ENCODE results near the gene BEAN1.
"Not testable (repeated sequence)": the region's sequence is repeated elsewhere in the genome, so short reads cannot be mapped to it uniquely, and the experiment has no call there.

Gene BEAN1

DNA sequence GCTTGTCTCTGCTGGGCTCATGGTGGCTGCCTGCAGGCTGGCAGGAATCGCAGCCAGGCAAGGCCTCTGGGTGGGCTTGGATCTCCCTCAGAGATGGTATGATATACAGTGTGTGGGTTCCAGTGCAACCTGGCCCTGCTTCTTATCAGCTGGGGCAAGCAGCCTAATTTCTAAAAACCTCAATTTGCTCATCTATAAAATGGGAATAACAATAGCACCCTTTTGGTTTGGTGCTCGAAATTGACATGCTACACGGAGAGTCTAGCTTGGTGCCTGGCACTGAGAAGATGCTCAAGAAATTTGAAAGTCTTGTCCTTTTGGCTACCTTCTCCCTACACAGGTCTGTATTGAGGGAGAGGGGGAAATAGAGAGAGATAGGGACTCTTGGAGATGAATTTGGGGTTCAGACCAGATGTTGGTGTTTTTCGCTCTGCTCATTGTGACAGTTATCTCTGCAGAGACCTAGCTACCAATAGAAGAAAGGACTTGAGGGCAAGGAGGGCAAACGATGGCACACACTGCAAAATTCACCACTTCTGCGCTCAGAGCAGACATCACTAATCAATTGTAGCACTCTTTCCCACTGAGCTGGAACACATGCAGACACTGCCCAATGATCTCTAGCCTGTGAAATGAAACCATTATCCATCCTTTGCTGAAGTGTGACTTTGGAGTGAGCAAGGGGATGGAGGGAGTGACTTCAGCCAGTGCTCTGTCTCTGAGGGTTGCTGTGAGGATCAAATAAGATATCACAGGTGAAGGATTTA is 15.6 kb downstream of the BEAN1 start:
- DNase-seq: peak; percentile 11

GRCh38 chr16:66443269-66443652 is 16.2 kb downstream of the BEAN1 start:
- peak; percentile 19 for DNase-seq

DNA sequence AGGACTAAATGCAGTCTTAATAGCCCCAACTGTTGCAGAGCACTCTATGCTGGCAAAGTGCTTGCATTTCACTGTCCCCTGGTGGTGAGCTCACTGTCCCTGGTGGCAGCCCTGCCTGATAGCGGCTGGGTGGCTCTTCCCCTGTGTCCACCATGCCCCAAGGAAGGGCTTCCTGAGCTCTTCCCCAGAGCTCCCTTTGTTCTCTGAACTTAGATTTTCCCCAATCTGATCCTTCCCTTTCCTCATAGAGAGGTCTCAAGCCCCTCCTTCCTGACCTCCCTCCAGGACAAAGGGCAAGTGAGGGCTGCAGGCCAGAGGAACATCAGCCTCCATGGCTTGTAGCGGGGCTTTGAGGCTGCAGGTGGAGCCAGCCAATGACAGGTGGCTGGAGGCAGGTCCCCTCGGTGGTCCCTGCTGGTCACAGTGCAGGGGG is 17.0 kb downstream of the BEAN1 start:
- DNase-seq: no peak

- no peak for DNase-seq
These were observed 19.6 kb downstream of the BEAN1 start for GRCh38 chr16:66446737-66447136.

- DNase-seq: no peak
These were observed 20.4 kb downstream of the BEAN1 start for GRCh38 chr16:66447491-66447890.

DNA sequence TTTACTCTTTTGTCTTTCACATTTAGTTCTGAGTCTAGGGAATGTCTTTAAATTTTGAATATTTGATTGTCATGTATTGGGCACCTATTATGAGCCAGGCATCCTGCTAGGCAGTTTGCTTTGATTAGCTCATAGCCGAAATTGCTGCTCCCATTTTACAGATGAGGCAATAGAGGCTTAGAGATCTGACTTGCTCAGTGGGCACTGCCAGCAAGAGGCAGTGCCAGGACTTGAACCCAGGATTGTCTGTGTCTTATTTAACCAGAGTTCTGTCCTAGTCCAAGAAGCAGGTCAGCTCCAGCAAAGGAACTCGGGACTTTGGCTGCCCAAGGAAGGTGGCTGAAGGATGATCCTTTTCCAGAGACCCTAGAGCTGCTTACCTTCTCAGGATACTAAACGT is 24.5 kb downstream of the BEAN1 start:
- peak; percentile 47 for DNase-seq

DNA sequence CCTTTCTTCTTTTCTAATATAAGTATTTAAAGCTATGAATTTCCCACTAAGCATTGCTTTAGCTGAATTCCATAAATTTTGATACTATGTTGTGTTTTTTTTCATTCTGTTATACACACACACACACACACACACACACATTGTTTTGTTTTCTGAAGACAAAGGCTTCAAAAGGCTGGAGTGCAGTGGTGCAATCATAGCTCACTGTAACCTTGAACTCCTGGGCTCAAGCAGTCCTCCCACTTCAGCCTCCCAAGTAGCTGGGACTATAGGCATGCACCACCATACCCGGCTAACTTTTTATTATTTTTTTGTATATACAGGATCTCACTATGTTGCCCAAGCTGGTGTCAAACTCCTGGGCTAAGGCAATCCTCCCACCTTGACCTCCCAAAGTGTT is 26.1 kb downstream of the BEAN1 start:
- peak; percentile 11 for DNase-seq

DNA sequence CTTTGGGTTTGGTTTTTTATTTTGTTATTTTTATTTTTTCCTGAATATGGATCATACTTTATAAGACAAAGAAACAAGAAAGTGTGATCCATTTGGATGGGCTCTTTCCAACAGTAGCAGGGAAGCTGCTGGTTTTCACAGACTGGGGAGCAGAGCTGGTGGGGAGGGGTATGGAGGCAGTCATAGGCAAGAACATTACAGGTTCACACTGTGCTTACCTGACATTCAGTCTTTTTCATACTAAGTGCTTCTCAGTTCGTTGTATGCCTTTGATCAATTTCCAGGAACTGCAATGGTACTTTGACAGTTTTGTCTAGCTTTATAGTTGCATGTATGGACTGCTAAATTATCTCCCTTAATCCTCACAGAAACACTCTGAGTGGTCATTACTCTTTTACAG is 27.7 kb downstream of the BEAN1 start:
- peak; percentile 9 for DNase-seq

- no peak for DNase-seq
These were observed 28.9 kb downstream of the BEAN1 start for GRCh38 chr16:66455970-66456369.

- no peak for DNase-seq
These were observed 30.8 kb downstream of the BEAN1 start for GRCh38 chr16:66457888-66458287.

GRCh38 chr16:66458292-66458691 is 31.2 kb downstream of the BEAN1 start:
- DNase-seq: no peak

DNA sequence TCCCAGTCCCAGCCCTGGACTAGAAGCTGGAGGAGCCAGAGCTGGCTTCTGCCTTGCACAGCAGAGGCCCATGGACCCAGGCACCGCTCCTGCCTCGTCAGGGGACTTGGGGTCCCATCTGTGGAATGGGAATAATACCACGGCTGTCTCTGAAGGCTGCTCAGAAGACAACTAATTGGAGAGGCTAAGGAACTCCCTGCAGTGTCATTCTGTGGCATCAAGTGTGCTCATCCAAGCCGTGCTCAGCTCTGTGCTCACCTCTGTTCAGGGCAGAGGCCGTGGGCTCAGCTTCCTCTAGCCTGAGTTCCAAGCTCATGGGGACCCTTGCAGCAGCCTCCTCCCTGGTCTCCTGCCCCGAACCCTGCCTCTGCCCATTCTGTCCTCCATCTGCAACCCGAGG is 31.8 kb downstream of the BEAN1 start:
- no peak for DNase-seq

DNA sequence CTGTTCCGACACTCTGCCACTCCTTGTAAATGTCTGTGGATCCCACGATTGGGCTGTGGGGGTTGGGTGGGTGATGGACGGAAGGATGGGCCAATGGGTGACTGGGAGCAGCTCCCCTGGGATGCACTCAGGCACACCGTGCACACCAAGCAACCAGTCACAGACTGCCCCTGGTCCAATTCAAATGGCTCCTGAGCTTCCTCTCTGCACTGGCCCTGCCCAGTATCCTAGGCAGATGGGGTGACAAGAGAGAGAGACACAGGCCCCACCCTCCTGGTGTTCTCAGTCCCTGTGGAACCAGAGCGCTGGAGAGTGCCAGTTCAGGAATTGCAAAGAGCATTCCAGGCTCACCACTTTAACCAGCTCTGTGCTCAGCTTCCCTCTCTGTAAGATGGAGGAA is 32.8 kb downstream of the BEAN1 start:
- no peak for DNase-seq

- no peak for DNase-seq
These were observed 33.6 kb downstream of the BEAN1 start for GRCh38 chr16:66460703-66461102.

DNA sequence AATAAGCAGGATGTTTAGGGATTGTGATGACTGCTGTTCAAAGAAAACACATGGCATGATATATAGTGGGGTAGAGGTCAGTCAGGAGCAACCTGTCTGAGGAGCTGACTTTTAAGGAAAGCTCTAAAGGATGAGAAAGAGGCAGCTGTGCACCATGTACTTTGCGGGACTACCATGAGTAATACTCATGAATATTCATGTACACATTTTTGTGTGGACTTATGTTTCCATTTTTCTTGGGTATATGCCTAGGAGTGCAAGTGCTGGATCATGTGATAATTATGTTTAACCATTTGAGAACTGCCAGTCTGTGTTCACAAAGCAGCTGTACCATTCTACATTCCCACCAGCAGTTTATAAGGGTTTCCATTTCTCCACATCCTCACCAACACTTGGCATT is 35.8 kb downstream of the BEAN1 start:
- no peak for DNase-seq

DNA sequence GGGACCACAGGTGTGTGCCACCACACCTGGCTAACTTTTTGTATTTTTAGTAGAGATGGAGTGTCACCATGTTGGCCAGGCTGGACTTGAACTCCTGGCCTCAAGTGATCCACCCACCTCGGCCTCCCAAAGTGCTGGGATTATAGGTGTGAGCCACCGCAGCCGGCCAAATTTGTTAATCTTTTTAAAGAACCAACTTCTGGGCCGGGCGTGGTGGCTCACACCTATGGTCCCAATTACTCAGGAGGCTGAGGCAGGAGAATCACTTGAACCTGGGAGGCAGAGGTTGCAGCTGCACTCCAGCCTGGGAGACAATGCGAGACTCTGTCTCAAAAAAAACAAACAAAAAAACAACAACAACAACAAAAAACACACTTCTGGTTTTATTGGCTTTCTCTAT is 38.9 kb downstream of the BEAN1 start:
- DNase-seq: not testable (repeated sequence)

- not testable (repeated sequence) for DNase-seq
These were observed 39.5 kb downstream of the BEAN1 start for GRCh38 chr16:66466636-66467035.

GRCh38 chr16:66467611-66468010 is 40.5 kb downstream of the BEAN1 start:
- DNase-seq: no peak

GRCh38 chr16:66468321-66468965 is 41.3 kb downstream of the BEAN1 start:
- DNase-seq: peak; percentile 32

- DNase-seq: peak; percentile 44
These were observed 42.3 kb downstream of the BEAN1 start for GRCh38 chr16:66469291-66469946.

- DNase-seq: peak; percentile 15
These were observed 43.0 kb downstream of the BEAN1 start for GRCh38 chr16:66469947-66470546.

- peak; percentile 19 for DNase-seq
These were observed 43.5 kb downstream of the BEAN1 start for GRCh38 chr16:66470556-66470955.

GRCh38 chr16:66471264-66471663 is 44.2 kb downstream of the BEAN1 start:
- DNase-seq: no peak

Measured in activated CD8-positive, alpha-beta memory T cell treated with anti-CD3 and anti-CD28 coated beads for 24 hours (primary cell).